Prostate gland (tissue), 2 donors: ENCODE results near the gene ZNF837.

Experiments
- POLR2A ChIP-seq: fragments of 450-650 bp; IDR thresholded peaks from one replicate; pipeline ENCODE4 v1.6.1; 2016; ENCODE audit warnings: antibody characterized with exemption, mild to moderate bottlenecking
- TF ChIP-seq, protein P1 (sequence below), 4 experiments: fragments of 200-600 bp in 2 of 4; fragments of 450-650 bp in 2 of 4; sonication (generic) in 2 of 4; IDR thresholded peaks; 1 replicate in 3 of 4; 2 replicates in 1 of 4; pipeline ENCODE4 v1.5.1; 2016 to 2019; ENCODE audit warnings: antibody characterized with exemption in 4 of 4, mild to moderate bottlenecking in 2 of 4, moderate library complexity in 2 of 4

- TF ChIP-seq POLR2A = no peak
- TF ChIP-seq, protein P1, sequence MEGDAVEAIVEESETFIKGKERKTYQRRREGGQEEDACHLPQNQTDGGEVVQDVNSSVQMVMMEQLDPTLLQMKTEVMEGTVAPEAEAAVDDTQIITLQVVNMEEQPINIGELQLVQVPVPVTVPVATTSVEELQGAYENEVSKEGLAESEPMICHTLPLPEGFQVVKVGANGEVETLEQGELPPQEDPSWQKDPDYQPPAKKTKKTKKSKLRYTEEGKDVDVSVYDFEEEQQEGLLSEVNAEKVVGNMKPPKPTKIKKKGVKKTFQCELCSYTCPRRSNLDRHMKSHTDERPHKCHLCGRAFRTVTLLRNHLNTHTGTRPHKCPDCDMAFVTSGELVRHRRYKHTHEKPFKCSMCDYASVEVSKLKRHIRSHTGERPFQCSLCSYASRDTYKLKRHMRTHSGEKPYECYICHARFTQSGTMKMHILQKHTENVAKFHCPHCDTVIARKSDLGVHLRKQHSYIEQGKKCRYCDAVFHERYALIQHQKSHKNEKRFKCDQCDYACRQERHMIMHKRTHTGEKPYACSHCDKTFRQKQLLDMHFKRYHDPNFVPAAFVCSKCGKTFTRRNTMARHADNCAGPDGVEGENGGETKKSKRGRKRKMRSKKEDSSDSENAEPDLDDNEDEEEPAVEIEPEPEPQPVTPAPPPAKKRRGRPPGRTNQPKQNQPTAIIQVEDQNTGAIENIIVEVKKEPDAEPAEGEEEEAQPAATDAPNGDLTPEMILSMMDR (IDR thresholded peaks at IDR 0.05) = no peak
Observed at GRCh38 chr19:58429745-58430144, 48.9 kb upstream of the ZNF837 start.
